ENCODE measurements around the gene MED19.
A peak's percentile ranks its signal among the peaks of the same experiment; 100 is the strongest.
"Not testable (repeated sequence)": the region's sequence is repeated elsewhere in the genome, so short reads cannot be mapped to it uniquely, and the experiment has no call there.

The MED19 gene

DNA sequence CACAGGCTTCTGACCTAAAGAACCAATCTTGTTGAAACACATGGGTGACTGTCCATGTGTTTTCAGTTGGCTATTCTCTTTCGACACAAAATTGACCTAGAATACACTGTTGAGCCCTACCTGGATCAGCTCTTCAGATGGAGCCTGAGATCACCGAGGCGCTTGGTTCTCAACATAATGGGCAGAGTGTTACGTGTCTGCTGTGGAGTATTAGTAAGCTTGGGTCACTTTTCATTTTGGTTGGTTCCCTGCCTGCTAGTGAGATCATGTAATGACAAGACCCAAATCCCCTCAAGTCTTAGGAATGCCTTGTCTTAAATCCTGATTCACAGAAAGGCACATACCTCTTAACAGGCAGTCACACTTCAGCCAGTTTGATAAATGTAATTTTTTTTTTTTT lies 8.7 kb downstream of the MED19 start:
- no peak for DNase-seq

DNA sequence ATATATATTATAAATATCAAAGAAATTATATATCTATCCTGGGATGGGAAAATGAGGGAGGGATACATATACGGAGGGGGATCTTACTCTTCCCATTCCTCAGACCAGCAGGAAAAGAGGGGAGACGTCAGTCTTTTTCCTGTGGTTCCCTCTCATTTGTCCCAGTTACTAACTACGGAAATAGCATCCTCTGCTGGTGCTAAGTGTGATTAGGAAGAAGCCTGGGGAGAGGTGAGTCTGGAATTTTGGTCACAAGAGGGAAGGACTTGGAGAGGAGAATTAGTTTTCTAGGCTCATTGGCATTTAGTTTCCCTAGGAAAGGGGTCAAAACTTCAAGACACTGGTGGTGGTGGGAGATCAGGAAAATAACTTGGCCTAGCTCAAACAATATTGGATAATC lies 11.6 kb downstream of the MED19 start:
- no peak for DNase-seq

DNA sequence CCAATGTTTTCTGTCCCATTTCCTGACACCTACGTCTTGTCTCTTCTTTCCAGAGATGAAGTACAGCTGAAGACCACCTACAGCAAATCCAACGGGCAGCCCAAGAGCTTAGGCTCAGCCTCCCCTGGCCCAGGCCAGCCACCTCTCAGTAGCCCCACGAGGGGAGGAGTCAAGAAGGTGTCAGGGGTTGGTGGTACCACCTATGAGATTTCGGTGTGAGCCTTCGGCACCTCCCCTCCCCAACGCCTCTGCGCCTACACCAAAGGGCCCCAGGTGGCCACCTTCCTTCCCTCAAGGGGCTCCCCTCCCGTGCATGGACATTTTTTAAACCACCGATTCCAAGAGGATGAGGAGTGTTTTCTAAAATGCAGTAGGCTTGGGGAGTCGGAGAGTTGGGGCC lies 12.2 kb downstream of the MED19 start:
- no peak for DNase-seq

DNA sequence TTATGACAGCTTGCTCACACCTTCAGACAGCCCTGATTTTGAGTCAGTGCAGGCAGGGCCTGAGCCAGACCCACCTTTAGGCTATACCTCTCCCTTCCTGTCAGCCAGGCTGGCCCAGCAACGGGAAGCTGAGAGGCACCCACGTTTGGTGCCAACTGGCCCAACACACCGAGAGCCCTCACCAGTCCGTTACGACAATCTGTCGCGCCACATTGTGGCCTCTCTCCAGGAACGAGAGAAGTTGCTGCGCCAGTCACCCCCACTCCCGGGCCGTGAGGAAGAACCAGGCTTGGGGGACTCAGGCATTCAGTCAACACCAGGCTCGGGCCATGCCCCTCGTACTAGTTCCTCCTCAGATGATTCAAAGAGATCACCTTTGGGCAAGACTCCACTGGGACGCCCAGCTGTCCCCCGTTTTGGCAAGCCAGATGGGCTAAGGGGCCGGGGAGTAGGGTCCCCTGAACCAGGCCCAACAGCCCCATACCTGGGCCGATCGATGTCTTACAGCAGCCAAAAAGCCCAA lies 13.1 kb downstream of the MED19 start:
- no peak for DNase-seq

DNA sequence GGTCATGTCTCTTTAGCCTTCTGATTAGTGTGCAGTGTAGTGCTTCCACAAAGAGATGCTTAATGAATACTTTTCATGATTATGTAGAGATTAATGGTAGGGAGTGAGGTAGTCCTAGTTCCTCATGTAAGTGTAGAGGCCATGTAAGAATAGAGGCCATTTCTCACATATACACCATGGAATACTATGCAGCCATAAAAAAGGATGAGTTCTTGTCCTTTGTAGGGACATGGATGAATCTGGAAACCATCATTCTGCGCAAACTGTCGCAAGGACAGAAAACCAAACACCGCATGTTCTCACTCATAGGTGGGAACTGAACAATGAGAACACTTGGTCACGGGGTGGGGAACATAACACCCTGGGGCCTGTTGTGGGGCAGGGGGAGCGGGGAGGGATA lies 21.5 kb downstream of the MED19 start:
- not testable (repeated sequence) for DNase-seq

DNA sequence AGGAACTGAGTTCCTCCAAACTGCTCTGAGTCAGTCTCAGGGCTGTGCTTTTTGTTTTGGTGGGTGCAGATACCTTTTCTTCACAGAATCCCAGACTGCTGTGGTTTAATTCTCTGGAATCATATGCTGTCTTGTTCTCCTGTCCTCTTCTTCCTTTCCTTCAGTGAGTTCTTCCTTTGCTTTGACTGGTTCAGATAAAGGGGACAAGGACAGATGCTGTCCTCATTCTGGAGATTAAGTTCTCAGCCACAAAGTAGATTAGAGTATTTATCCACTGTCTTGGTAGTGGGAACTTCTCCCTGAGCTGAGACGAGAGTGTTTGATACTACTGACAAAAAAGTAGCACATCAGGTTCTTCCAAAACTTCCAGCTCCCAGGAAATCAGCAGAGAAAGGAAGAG lies 30.8 kb downstream of the MED19 start:
- no peak for DNase-seq

DNA sequence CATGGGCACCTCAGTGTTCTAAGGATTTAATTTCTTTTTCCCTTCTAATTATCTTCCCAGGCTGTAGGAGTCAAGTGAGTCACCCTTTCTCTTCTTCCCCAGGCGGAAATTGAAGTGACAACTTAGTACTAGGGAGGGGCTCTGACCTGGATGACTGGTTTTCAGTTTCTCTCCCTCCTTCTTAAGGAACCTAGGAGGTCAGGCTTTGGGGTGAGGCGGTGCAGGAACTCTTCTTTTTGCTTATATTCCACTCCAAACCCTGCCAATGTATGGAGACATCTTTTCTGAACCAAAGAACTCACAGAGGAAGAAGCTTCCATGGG lies 31.5 kb downstream of the MED19 start:
- DNase-seq: no peak

DNA sequence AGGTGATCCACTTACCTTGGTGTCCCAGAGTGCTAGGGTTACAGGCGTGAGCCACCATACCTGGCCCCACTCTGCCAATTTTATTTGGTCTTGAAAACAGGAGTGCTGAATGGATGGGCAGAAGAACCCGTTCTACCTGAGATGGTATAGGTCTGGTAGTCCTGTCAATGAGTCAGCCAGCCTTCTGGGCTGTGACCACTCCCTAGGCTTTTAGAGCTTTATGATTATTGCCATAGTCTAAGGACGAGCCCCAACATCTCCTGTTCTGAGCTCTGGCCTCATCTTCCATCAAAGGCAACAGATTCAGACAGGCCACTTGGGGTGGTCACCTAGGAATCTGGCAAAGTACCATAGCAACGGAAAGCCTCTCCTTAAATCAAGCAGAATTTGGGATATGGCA lies 32.6 kb downstream of the MED19 start:
- no peak for DNase-seq

DNA sequence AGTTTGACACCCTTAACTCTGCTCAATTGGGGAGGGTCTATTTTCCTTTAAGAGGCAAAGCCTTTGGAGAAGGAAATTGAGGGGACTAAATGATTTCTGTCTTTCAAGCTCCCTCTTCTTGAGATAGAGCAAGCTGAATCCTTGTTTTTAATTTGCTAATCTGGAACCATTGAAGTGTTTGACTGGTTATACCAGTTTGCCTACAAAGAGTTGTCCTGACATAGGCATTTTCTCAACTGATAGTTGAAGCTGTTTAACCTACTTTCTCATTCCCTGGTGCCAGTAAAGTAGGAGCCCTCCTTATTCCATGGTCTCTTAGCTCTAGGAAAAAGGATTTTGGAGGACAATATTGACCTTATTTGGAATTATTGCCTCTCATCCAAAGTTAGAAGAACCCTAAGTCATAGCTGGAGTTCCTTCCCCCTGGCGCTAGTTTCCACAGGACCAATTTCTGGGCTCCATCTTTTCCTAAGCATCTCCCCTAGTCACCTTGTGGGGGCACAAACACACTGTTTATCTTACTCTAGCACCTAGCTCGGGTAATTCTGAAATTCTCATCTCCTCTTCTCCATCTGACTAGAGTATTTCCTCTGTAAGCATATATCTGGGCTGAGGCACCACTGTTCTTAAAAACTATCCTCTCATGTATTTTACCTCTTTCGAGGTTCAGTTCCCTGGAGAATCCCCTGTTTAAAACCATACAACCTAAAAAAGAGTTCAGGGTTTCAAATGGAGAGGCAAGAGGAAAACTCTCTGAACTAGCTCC lies 36.7 kb downstream of the MED19 start:
- DNase-seq: no peak

DNA sequence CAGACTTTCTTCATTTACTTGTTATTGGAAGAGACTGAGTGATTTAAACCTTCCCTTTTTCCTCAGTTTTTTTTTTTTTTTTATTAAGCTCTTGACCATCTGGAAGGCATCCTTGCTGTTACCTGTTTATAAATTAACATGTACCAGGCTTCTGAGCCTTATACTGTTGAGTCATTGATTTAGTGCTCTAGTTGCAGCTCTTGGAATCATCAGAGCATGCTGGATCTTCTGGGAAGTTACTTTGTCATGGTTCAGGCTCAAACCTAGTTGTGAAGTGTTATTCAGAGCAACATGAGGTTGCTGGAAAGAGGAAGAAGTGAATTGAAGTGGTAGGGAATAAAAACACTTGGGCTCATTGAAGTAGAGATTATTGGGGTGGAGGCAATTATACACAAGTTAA lies 37.8 kb downstream of the MED19 start:
- DNase-seq: no peak

DNA sequence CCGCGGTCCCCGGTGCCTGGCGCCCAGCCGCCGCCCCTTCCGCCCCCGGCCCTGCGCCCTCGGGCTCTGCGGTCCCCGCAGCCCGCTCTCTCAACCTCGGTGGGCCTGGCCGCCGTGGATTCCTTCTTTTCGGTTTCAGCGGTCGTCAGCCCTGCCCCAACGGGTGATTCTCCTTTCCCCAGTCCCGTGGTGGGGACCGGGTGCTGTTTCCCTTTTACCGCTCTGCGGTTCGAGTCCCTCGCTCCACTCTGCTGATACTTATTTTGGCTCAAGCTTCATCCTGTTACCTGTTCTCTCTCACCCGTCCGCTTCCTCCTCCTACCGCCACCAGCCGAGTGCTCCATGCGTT lies 43.6 kb downstream of the MED19 start:
- DNase-seq: no peak

DNA sequence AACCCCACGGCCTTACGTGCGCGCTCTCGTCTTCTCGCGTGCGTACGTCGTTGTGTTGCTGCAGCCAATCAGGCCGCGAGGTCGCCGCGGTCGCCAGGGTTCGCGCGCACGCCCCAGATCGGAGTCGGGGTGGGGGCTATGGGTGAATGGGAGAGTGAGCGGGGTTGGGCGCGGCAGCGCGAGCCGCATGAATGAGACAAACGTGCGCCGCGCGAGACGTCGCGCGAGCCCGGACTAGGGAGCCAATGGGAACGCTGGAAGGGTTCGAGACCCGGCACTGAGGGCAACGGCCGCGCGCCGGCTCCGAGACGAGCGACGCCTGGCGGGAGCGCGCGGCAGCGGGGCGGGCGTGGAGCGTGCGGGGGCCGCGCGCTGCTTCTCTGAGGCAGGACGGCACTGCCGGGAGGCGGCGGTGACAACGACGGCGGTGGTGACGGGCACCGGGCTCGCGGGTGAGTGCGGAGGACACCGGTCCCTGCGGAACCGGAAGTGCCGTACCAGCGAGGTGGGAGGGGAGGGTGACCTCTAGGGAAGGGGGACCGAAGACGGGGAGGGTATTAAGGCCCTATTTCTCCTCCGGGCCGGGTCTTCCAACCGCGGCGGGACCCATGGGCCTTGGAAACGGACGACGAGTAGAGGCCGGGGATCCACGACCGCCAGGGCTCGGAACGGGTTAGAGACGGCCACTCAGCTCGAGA lies 44.1 kb downstream of the MED19 start, which contains the start of gene ZDHHC5:
Gene ZDHHC5 (plus strand): TSS at position 379 of the 698 bp plus-strand sequence. CDS start 4,977 bp downstream, outside the sequence.
- peak; percentile 99 for DNase-seq

DNA sequence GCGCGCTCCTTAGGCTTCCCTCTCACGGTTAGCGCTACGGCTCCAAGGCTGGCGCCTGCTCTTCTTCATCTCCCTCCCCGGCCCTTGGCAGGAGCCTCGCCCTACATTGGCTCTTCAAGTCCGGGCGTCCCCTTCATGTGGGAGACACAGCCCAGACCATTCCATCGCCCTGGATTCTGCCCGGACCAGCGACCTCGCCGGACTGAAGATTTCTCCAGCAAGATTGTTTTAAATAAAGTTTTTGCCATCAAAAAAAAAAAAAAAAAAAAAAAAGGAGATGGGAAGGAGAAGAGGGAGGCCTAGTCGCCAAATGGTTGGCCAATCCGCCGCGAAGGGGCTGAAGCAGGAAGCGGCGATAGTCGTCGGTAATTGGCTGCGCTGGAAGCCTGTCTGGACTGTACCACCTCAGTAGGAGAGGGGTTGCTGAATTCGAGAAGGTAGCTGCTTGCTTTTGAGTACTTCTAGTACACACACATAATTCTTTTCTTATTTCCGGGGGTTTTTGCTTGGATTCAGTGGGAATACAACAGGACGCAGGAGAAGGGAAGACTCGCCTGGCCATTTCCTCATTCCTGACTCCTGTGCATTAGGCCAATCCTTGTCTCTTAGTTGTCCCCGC lies 44.8 kb downstream of the MED19 start:
- peak; percentile 99 for DNase-seq

DNA sequence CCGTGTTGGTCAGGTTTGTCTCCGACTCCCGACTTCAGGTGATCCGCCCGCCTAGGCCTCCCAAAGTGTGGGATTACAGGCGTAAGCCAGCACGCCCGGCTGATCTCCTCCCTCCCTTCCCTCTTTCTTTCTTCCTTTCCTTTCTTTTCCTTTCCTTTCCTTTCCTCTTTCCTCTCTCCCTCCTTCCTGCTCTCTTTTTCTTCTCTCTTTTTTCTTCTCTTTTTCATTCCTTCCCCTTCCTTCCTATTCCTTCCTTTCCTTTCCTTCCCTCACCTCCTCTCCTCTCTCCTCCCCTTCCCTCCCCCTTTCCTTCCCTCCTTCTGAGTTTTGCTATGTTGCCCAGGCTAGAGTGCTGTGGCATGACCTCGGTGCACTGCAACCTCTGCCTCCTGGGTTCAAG lies 48.0 kb downstream of the MED19 start:
- DNase-seq: no peak

DNA sequence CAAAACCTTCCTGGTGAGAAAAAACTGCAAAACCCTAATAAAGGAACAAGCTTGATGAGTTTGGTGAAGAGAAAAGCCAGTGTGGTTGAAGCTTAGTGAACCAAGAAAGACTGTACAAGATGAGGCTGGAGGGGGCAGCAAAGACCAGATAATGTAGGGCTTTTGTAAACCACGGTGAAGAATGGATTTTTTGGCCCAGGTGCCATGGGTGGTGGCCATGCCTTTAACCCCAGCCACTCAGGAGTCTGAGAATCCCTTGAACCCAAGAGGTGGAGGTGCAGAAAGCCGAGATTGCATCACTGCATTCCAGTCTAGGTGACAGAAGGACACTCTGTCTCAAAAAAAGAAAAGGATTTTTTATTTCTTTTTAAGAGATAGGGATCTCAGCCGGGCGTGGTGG lies 49.1 kb downstream of the MED19 start:
- no peak for DNase-seq

DNA sequence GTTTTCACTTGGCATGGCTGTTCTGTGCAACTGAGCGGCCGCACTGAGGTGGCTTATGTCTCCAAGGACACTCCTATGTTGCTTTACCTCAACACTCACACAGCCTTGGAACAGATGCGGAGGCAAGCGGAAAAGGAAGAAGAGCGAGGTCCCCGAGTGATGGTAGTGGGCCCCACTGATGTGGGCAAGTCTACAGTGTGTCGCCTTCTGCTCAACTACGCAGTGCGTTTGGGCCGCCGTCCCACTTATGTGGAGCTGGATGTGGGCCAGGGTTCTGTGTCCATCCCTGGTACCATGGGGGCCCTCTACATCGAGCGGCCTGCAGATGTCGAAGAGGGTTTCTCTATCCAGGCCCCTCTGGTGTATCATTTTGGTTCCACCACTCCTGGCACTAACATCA lies 52.3 kb downstream of the MED19 start:
- no peak for DNase-seq

DNA sequence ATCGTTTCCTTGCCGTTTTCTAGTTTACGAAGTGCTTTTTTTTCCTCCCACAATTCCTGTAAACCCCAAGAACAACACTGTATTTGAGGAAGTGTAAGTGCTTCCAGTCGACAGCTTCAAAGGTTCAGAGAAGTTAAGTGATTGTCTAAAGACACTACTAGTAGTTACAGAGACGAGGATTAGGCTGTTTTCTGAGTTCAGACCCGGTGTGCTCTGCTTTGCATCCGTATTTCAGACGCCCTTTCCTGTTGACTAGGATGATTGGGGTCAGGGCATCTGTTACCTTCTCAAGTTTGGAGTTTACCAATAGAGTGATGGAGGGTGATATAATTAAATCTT lies 54.0 kb downstream of the MED19 start:
- DNase-seq: no peak

DNA sequence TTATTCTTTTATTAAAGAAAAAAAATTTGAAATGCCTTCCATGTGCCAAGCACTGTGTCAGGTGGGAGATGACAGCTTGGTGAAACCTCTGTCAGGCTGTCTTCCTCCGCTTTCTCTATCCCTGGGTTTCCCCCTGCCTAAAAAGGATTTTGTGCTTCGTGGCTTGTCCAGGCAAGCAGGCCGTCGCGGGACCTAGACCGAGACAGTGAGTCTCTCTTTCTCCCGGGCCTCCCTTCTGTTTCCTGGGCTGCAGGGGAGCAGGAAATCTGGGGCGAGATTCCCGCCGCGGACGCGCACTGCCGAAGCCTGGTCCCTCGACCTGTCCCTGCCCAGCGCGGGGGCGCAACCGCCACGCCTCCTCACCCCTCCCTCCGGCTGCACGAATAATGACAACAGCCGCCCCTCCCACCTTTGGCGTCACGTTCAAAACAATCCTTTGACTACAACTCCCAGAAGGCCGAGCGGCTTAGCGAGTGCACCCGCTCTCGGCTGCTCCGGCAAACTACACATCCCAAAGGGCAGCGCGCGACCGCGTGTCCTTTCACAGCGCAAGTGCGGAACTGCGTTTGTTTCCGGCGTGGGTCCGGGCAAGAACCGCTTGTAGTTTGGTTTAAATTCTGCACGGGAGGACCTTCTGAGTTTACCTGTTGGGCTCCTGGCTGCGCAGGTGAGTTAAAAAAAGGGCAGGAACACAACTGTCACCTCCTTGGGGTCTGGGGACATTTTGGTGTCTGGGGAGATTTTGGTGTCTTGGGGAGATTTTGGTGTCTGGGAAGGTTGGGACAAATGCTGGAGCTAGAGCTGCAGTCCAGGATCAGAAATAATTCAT lies 54.6 kb downstream of the MED19 start, which contains the start of gene CLP1:
Gene CLP1 (plus strand): TSS at position 569 of the 829 bp plus-strand sequence. CDS start 1,715 bp downstream, outside the sequence.
- DNase-seq: peak; percentile 100

DNA sequence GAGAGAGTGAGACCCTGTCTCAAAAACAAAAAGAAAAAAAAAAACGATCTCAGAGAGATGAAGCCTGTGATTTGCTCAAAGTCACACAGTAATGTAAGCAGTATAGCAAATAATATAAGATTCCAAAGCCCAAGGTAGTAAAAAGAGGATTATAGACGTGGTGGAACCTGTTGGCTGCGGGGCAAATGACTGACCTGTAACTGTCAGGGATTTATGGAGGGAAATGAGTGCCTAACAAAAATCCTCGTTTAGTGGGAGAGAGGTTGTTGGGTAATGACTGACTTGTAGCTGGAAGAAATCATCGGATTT lies 55.2 kb downstream of the MED19 start:
- DNase-seq: no peak

Data from eye (tissue), 1 donor.